Activated CD8-positive, alpha-beta memory T cell treated with anti-CD3 and anti-CD28 coated beads, Interleukin-2, amount 50 U/mL, for 48 hours (primary cell): Measurements from ENCODE around the gene DHRS13.
"Not testable (repeated sequence)": the region's sequence is repeated elsewhere in the genome, so short reads cannot be mapped to it uniquely, and the experiment has no call there.

Experiments used
- DNase-seq: peaks from one replicate; pipeline ENCODE4 v3.0.0-alpha.2; 2020

DHRS13 gene

DNA sequence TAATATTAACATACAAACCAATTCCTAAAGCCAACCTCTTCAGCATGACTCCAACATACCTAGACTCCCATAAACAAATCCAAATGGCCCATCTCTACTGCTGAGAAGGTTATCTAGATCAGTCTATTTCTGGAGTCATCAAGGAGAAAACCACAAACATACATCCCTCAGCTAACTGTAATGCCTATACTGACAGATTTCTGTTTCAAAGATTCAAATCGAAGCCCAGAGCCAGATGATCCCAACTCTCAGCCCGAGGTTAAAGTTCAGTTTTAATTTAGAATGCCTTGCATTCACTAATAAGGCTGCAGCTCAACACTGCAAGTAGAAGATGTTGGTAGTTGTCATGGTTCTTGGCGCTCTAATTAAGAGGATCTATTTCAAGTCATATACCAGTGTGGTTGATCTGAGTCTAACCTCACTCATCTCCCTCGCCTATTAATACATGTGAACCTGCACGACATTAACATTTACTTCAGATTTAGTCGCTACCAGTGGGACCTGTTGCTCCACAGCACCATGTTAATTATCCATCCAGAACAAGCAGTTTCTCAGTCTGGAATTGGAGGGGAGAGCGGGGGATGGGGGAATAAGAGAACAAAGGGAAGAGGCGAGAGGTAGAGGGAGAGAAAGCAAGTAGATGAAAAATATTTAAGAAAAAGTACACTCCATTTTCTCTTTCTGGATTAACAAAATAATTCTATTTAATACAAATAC is 33.0 kb upstream of the DHRS13 start:
- no peak for DNase-seq

DNA sequence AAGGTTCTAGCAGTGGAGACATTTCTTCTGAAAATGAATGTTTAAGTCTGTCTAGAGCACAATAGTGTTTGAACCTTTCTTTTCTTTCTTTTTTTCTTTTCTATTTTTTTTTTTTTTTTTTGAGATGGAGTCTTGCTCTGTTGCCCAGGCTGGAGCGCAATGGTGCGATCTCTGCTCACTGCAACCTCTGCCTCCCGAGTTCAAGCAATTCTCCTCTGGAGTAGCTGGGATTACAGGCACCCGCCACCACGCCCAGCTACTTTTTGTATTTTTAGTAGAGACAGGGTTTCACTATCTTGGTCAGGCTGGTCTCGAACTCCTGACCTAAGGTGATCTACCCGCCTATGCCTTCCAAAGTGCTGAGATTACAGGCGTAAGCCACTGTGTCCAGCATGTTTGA is 31.6 kb upstream of the DHRS13 start:
- not testable (repeated sequence) for DNase-seq

DNA sequence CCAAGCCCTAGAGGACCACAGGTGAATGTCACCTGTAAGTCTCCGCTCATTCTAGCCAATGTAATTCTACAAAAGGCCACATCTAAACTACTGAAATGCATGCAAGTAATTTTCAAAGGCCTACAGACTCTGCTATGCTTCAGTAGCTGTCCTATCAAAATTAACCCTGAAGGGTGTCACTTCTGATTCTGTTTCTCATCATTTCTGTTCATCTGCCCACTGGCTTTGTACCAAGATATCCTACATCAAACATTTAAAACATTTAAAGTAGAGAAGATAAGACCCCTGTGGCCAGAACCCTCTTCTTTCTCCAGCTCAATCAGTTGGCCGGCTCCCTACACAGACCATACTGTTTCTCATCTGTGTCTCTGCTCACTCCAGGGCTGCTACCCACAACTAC is 26.9 kb upstream of the DHRS13 start:
- no peak for DNase-seq

DNA sequence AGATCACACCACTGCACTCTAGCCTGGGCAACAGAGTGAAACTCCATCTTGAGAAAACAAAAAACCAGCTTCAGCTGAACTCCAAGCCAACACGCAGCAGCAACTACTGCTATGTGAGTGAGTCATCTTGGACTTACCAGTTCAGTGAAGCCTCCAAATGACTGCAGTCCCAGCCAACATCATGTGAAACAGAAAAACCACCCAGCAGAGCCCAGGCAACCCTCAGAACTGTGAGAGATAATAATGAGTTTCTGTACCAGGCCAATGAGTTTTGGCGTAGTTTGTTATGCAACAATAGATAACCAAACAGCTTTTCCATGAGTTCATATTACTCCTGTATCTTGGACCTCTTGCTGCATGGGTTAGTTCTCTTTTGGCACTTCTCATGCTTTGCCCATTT is 25.2 kb upstream of the DHRS13 start:
- DNase-seq: no peak

DNA sequence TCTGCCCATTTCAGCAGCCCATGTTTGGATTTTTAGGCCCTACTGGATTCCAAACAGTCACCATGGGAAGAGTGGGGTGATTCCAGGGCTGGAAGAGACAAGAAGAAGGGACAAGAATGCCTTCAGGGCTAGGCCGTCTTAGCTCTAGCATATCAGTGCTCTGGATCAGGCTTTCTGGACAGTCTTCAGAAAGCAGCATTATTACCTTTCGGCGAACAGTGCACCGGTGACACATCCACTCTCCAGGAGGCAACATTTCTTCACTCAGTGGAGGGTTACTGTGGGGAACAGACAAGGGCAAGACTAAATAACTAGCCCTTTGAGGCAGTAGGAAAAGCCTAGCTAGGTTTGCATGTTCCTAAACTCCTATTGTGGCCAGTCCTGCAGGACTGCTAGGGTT is 23.9 kb upstream of the DHRS13 start:
- no peak for DNase-seq

DNA sequence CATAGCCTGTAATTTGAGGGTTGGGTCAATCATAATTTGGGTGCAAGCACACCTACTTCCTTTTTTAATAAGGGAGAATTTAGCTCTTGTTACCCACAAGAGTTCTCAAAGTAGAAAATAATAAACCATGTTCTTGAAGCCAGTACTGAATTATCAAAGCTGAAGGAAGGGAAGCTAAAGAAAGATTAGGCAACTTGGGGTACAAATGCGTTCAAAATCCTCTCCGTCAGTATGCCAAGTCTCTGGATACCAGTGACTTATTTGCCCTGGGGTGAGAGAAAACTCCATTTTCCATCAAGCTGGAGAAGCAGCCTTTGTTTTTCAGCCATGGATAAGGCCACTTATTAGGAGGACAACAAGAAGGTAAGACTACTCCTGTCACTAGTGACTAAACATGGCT is 23.5 kb upstream of the DHRS13 start:
- no peak for DNase-seq

DNA sequence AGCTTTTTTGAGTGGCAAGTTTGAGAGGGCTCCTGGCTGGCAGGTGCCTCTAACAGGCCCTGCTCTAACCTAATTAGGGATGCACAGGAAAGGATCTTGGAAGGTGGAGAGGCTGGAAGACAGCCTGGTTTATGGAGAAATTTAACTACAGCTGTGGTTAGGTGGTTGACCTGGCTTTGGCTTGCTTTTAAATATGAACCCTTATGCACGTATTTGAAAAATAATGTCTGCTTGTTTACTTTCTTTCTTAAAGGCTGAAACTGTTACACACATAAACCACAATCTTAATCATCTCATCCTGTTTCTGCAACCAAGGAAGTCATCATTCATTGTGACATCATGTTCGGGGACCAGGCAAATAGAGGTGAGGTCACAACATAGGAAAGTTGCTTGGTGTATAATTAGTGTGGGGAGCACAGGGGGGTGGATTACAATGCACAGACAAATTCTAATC is 23.1 kb upstream of the DHRS13 start:
- DNase-seq: no peak

DNA sequence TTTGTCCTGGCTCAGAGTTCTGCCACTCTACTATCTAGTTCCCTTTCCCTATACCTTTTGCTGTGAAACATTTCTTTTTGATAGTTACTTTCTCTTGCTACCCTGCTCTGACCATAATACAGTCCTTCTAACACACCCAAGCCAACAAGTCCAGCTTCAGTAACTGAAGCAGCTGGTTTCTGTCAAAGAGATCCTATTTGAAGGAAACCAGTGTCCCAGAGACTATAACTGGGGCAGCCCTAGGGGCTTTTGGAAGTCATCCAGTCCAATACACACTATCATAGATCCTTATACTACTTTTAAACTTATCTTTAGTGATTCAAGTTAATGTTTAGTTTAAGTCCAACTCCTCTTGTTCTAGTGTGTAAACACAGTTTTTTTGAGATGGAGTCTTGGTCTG is 17.3 kb upstream of the DHRS13 start:
- DNase-seq: no peak

DNA sequence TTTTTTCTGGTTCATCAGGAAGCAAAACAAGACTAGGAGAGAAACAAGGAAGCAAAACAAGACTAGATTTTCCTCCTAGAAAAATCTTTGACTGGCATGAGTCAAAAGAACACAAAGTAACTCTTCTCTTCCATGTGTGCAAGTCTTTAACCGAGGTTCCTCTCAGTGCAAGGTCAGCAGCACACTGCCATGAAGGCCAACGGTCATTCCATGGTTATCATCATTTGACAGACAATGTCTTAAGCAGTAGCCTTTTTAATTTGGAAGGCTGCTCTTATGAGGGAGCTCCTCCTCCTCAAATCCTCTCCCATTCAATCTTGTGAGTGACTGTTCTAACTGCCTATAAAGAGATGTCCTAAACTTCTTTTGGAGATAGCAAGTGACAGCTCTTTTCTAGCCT is 15.4 kb upstream of the DHRS13 start:
- no peak for DNase-seq

DNA sequence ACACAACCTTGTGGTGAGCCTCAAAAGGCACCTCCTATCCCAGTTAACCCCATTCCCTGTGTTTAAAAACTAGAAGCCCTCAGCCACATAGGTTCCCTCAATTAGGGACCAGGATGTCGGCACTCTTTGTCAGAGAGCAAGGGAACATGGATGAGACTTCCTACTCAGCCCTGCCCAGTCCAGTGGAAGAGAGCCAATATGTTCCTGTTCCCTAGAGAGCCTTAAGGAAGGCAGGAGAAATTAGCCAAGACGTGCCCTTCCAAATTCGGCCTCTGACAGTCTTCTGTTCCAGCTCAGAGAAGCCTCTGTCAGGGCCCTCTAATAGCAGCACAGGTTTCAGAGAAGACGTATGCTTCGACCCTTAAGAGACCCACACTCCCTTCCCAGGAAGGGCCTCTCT is 14.6 kb upstream of the DHRS13 start:
- DNase-seq: no peak

DNA sequence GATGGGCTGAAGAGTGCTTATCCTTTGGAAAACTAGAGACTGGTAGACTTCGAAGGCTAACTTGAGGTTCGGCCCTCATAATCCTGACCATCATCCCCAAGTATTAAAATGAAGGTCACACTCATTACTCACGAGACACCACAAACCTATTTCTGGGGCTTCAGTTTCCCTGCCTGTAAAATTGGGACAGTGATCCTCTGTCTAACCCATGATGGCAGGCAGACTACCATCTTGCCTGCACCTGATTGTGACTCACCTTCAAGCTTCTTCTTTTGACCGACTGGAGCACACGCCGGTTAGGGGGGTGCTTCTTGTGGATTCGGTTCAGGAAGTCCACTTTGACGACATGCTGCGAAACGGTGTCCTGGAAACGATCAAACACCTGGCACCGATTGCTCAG is 14.2 kb upstream of the DHRS13 start:
- DNase-seq: no peak

DNA sequence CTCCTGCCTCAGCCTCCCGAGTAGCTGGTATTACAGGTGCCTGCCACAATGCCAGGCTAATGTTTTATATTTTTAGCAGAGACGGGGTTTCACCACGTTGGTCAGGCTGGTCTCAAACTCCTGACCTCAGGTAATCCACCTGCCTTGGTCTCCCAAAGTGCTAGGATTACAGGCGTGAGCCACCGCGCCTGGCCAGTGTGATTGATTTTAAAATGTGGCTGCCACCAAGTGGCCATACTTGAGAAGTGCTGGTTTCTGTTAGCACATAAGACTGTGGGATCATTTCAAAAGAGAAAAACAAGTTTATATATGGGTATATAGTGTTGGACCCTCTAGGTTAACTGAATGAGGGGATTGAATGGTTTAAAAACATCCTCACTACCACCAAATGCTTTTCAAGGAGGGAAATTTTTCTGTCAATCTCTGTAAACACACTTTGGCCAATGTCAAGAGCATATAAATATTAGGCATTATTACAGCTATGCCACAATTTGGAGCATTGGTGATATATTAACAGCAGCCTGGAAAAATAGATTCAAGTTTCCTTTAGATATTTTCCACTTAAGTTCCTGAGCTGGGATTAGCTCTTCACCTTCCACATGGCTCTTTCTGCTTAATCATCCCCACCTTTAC is 13.5 kb upstream of the DHRS13 start:
- no peak for DNase-seq

DNA sequence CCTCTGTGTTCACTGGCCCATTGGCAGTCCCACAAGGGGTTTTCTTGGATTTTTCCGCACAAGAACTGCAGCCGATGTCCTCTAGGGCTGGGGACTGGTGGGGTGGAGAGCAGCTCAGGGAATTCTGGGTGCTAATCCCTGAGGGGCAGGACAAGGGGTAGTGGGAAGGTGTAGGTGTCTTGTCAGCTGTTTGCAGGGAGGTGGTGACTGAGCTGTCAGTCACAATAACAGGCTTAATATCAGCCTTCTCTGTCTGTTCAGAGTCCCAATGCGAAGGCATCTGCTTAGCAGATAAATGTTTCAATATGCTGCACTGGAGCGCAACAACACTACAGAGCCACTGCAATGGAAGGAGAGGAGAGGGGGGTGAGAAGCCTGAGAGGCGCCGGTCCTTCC is 10.1 kb upstream of the DHRS13 start:
- no peak for DNase-seq

DNA sequence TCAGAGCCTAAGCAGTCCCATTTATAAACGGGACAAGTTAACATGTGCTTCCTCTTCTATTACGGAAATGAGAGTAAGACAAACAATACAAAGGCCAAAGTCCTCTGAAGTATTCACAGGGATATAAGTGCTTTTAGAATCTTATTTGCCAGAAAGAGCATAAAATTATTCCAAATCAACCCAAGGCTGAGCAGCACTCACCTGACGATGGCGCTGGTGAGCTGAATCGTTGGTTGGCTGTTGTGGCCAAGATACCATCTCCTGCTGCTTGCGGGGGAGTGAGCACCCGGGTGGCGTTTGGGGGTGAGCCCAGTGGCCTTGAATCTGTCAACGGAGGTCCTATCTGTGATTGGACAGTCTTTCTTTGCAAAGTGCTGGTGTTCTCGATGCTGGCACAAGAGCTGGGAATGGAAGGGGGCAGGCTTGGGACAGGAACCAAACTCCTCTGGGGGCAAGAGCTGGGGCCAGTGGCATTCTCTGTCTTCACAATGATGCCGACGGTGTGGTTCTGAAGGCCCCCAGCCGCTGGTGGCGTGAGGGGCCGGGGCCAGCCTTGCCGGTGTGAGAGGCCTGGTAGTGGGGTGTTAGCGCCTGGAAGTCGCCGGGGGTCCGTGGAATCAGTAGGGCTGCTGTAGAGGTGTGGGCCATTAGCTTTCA is 9.5 kb upstream of the DHRS13 start:
- DNase-seq: no peak

DNA sequence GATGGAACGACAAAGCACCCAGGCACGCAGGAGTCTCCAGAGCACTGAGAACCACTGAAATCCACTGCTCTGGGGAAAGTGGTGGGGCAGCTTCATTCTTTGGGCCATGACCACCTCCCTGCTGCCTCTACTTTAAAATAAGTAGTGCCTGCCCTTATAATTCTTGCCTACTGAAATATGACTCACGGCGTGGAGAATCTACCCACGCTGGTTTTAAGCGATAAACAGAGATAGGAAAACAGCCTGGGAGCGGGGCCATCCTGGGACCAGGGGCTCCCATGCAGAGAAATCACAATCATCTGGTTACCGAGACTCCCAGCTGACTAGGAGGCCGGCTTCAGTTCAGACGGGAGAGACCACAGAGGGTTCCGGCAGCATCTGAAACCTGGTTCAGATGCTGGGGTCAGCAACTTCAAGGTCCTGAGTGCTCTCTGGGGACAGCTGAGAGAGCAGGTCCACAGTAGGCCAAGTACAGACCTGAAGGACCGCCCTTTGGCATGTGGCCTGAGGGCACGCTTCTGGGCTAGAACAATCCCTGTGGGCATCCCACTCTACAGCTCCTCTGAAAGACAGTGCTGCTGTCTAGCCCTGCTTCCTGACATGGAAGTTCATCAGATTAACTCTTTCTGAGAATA is 8.6 kb upstream of the DHRS13 start:
- no peak for DNase-seq

DNA sequence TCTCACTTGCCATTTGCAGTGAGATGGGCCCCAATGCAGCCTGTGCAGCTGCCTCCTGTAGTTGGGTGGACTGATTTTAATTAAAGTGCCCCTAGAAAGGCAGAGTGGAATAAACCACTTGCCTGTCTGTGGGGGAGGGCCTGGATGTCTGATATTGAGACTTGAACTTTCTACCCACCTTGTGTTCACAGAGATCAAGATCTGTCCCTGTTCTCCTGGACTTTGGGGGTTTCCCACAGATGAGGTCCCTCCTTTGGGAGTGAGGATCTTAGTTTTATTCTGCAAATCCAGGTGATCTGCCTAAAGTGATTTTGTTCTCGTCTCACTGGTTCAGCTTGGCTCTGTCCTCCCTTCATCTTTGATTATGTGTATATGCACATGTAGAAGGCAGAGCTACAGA is 7.7 kb upstream of the DHRS13 start:
- no peak for DNase-seq

DNA sequence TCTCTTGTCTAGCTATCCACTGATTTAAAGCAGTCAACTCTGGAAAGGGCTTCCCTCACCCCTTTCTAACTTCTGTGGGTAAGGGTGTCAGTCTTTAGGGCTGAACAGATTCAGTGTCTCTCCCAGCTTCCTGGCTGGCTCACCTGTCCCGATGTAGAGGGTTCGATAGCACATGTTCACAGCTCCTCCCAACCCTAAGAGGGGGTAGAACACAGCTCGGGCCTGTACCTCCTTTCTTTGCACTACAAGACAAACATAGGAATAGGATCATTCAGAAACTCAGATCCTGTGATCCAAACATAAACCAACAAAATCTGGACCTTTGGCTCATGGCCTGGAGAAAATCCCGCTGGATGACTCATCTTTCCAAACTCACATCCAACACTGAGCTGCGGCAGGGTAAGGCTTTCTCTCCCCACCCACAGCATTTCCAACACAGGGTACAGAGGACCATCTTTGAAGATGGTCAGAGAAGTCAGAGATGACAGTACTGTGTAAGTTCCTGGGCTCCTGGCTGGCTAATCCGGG is 5.8 kb upstream of the DHRS13 start:
- DNase-seq: no peak

DNA sequence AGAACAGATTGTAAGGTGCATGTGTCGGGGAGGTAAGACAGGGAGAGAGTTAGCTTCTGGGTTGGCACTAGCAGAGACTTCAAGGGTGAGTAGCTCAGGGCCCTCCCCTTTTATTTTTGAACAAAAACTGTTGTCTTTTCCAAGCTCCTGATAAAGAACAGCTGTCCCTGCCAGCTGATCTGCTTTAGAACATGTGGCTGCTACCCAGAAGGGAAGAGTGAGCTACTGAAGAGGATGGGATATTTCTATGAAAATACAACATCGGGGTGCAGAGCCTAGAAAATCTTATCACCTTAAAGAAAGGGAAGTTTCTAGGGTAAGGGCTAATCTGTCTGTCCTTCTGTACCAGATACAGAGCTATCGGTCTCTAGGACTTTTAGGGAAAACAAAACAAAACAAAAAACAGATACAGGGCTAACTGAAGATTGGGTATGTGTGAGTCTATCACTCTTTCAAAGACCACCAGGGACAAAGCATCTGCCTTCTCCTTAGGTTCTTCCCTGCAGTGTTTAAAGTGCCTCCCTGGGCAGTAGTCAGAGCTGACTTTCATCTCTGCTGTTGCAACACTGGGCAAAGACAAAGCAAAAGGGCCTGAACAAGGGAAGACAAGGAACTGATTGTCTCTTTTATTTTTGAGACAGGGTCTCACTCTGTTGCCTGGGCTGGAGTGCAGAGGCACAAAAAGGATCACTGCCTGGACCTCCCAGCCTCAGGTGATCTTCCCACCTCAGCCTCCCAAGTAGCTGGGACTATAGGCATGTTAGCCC is 5.0 kb upstream of the DHRS13 start:
- no peak for DNase-seq

DNA sequence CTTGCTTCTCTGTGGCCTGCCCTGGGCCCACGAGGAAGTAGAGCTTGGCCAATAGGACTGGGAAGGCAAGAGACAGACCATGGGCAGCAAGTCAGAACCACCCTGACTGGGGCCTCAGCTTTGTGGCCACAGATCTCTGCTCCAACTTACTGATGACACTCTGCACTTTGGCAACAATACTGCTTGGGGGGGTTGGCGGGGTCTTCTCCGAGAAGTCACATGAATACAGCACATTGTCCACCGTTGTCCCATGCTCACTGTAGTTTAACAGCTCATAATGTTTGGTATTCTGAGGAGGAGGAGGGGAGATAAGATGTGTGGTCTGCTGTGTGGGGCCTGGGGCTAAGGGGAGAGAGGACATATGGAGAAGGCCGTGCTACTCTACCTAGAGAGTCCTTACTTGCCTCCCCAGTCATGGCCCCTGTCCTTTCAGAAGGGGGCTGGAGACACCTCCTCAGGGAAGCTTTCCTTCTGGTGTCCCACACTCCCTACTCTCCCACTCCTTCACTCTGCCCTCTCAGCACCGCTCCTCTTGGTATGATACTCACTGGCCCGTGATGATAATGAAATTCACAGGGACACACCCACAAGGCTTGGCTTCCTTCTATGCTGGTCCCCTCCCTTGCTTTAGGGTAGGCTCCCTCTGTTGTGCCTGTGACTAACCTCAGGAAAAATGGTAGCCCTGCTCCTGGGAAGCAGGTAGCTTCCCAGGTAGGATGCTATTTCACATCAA is 4.0 kb upstream of the DHRS13 start:
- DNase-seq: no peak

DNA sequence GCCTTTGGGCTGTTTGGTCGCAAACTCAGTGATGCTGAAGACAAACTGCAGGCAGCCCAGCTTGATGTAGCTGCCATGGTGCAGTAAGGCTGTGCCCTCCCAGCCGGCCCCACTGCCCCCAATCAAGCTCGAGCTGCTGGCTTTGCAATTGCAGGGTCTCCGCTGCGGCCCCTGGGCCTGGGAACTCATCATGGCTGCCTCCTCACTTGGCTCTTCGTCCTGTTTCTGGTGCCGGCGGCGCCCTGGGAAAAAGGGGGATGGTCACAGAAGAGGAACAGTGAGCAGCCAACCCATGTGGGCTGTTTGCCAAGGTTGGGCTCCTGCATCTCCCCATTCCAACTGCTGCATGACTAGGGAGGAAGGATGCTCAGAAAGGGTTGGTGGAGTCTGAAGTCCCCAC is 3.4 kb upstream of the DHRS13 start:
- no peak for DNase-seq

DNA sequence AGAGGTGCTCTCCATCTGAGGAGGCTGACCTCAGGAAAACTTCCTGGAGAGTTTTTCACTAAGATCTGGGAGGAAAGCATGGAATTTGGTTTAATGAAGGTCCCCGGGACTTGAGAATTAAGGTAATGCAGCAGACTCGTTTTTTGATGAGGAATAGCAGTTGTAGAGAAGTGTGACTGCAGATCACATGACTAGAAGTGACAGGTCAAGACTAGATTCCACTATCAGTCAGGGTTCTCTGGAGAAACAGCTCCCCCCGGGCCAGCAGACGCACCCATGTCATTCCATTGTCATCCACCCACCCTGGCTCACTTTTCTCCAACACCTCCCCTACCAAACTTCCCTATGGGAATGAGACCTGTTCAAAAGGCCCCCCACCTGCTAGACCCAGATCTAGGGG is 1.9 kb upstream of the DHRS13 start:
- DNase-seq: no peak

DNA sequence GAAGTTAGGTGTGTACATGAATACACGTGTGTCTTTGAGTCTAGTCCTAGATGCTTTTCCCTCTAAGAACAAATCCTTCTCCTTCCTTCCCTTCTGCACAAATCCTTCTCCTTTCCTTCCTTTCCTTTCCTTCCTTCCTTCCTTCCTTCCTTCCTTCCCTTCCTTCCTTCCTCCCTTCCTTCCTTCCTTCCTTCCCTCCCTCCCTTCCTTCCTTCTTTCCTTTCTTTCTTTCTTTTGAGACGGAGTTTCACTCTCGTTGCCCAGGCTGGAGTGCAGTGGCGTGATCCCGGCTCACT is 615 bp upstream of the DHRS13 start:
- DNase-seq: not testable (repeated sequence)
